Measurements from ENCODE around the gene TMEM263. TPM values are rescaled to one million over a fixed set of nuclear protein-coding genes. Genes with fewer than 3 reads are reported as not detected.

Gene TMEM263
- total RNA-seq, 1 donor from 2014 or later: 160 TPM

GRCh38 chr12:106953352-106954250 is 2.1 kb upstream of the TMEM263 start:
- no peaks in the 10 kb centered on the region for H3K27me3 Mint-ChIP-seq (ENCODE audit: low read depth, unreplicated experiment)
- H3K79me2 ChIP-seq (ENCODE audit: insufficient read depth, low read length): peaks cover 33% of the 10 kb centered on the region

GRCh38 chr12:106954462-106955376 is 988 bp upstream of the TMEM263 start:
- TF ChIP-seq EZH2 (IDR thresholded peaks at IDR 0.05; ENCODE audit: insufficient read depth, low read length) (no peak), CTCF (IDR thresholded peaks at IDR 0.05; ENCODE audit: insufficient read depth, low read depth, low read length) (no peak)
- peaks cover 33% of the 10 kb centered on the region for H4K20me1 ChIP-seq (ENCODE audit: insufficient read depth, low read length)
- Mint-ChIP-seq H3K27ac (ENCODE audit: unreplicated experiment) (peak overlapping the region; percentile 80), H3K4me1 (ENCODE audit: low read depth, unreplicated experiment) (peaks cover 2% of the 10 kb centered on the region), H3K9me3 (ENCODE audit: unreplicated experiment) (peaks cover 3% of the 10 kb centered on the region), H3K36me3 (ENCODE audit: low read depth, unreplicated experiment) (no peaks in the 10 kb centered on the region), H3K4me3 (ENCODE audit: unreplicated experiment) (peak overlapping the region; percentile 87), H3K27me3 (ENCODE audit: low read depth, unreplicated experiment) (no peaks in the 10 kb centered on the region)
- H2AFZ ChIP-seq (ENCODE audit: low read depth, low read length): peak overlapping the region; percentile 84
- no peaks in the 10 kb centered on the region for H3K27me3 ChIP-seq (ENCODE audit: insufficient read depth, low read length)
- H3K4me1 ChIP-seq (ENCODE audit: insufficient read depth, low read length): peaks cover 11% of the 10 kb centered on the region
- H3K79me2 ChIP-seq (ENCODE audit: insufficient read depth, low read length): peaks cover 44% of the 10 kb centered on the region
- H3K9ac ChIP-seq (ENCODE audit: low read length): peak overlapping the region; percentile 100
- H3K4me2 ChIP-seq (ENCODE audit: low read length): peak overlapping the region; percentile 89
- peak overlapping the region; percentile 98 for H3K27ac ChIP-seq (ENCODE audit: low read depth, low read length)
- FAIRE-seq (no peak), DNase-seq (ENCODE audit: low read depth) (no peak)
- H3K9me3 ChIP-seq (ENCODE audit: insufficient read depth, low read depth, low read length): no peaks in the 10 kb centered on the region
- H3K4me3 ChIP-seq (ENCODE audit: insufficient read depth, low read depth, low read length): peak overlapping the region; percentile 99
- H3K36me3 ChIP-seq (ENCODE audit: insufficient read depth, low read length): peaks cover 4% of the 10 kb centered on the region

More at GRCh38 chr12:106953352-106954250, 2.1 kb upstream of the TMEM263 start:
- peaks cover 11% of the 10 kb centered on the region for H3K4me1 ChIP-seq (ENCODE audit: insufficient read depth, low read length)
- peaks cover 22% of the 10 kb centered on the region for H4K20me1 ChIP-seq (ENCODE audit: insufficient read depth, low read length)
- H3K4me3 ChIP-seq (ENCODE audit: insufficient read depth, low read depth, low read length): peak overlapping the region; percentile 99
- H3K27me3 ChIP-seq (ENCODE audit: insufficient read depth, low read length): no peaks in the 10 kb centered on the region
- FAIRE-seq (no peak), DNase-seq (ENCODE audit: low read depth) (peak; percentile 26)
- no peak overlapping the region for H3K27ac Mint-ChIP-seq (ENCODE audit: unreplicated experiment)
- TF ChIP-seq EZH2 (IDR thresholded peaks at IDR 0.05; ENCODE audit: insufficient read depth, low read length) (no peak), CTCF (IDR thresholded peaks at IDR 0.05; ENCODE audit: insufficient read depth, low read depth, low read length) (no peak)
- H3K36me3 Mint-ChIP-seq (ENCODE audit: low read depth, unreplicated experiment): peaks cover 2% of the 10 kb centered on the region
- no peak overlapping the region for H3K27ac ChIP-seq (ENCODE audit: low read depth, low read length)
- H3K36me3 ChIP-seq (ENCODE audit: insufficient read depth, low read length): no peaks in the 10 kb centered on the region
- H3K4me2 ChIP-seq (ENCODE audit: low read length): peak overlapping the region; percentile 89
- H2AFZ ChIP-seq (ENCODE audit: low read depth, low read length): no peak overlapping the region
- H3K4me1 Mint-ChIP-seq (ENCODE audit: low read depth, unreplicated experiment): peaks cover 2% of the 10 kb centered on the region
- H3K4me3 Mint-ChIP-seq (ENCODE audit: unreplicated experiment): peak overlapping the region; percentile 61
- H3K9me3 Mint-ChIP-seq (ENCODE audit: unreplicated experiment): peaks cover 9% of the 10 kb centered on the region
- H3K9me3 ChIP-seq (ENCODE audit: insufficient read depth, low read depth, low read length): no peaks in the 10 kb centered on the region
- no peak overlapping the region for H3K9ac ChIP-seq (ENCODE audit: low read length)
